ENCODE measurements around the gene COL4A6. TPM values are rescaled to one million over a fixed set of nuclear protein-coding genes. Genes with fewer than 3 reads are reported as not detected.

COL4A6 gene
- total and polyA plus RNA-seq, 2 of the 4 experiments (the other 2 are of a cell fraction), result 0.36 to 0.74 TPM

DNA sequence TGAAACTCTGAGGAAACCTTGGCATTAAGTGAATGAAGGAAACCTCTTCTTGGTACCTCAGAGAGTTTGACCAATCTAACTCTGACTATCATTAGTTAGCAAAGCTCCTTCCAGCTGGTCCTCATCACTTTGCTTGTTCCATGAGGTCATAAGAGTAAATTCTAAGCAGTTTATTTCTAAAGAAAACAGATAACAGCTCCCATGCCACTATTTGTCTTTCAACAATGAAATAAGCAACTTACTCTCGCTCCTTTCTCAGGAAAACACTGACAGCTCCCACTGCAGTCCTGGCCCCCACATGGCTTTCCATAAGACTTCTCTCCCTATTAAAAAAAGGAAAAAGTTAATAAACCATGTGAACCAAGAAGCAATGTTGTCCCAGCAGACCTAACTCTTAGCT, 127.7 kb downstream of the COL4A6 start:
- DNase-seq (peak; percentile 26), ATAC-seq (ENCODE audit: low read depth) (no peak)
- Histone ChIP-seq H3K56ac (ENCODE audit: extremely low read depth, insufficient read depth, low read length) (no peak overlapping the region), H2BK5ac (ENCODE audit: low read depth, low read length, poor library complexity, severe bottlenecking) (no peak overlapping the region), H3K4ac (ENCODE audit: low read depth, low read length) (peak overlapping the region; percentile 20; the same call in 1 of the 2 replicates), H2AK5ac (ENCODE audit: low read depth, low read length) (no peak overlapping the region), H2BK20ac (ENCODE audit: low read depth, low read length) (peak overlapping the region; percentile 38; the same call in 1 of the 2 replicates), H3K36me3 (ENCODE audit: control insufficient read depth, insufficient read depth, low read length) (no peaks in the 10 kb centered on the region), H3K23ac (ENCODE audit: low read depth, low read length) (peak overlapping the region; percentile 5; the same call in 1 of the 2 replicates), H3K9ac (ENCODE audit: low read depth, low read length) (no peak overlapping the region), H3K18ac (ENCODE audit: low read depth, low read length) (no peak overlapping the region), H3K4me1 (ENCODE audit: control insufficient read depth, insufficient read depth, low read length) (peaks cover 8% of the 10 kb centered on the region), H3K79me1 (ENCODE audit: low read depth in 1 of 2, low read length in 2 of 2) (no peaks in the 10 kb centered on the region), H3K27ac (ENCODE audit: insufficient read depth, low read length) (0 out of 2 replicates have a peak overlapping the region, but pooled peaks have one; percentile 37), H4K20me1 (ENCODE audit: insufficient read depth, low read length) (no peaks in the 10 kb centered on the region), H2AFZ (replicated peaks; ENCODE audit: low read length, poor library complexity) (no peak overlapping the region), H4K5ac (ENCODE audit: low read depth, low read length) (no peak overlapping the region), H4K91ac (ENCODE audit: insufficient read depth, low read depth, low read length) (no peak overlapping the region), H2BK15ac (ENCODE audit: low read depth, low read length) (no peak overlapping the region), H3K4me3 (ENCODE audit: insufficient read depth, low read depth, low read length) (no peak overlapping the region), H4K8ac (ENCODE audit: low read depth in 2 of 2, low read length in 2 of 2) (no peak overlapping the region), H3K27me3 (ENCODE audit: control insufficient read depth, insufficient read depth, low read length) (peaks cover 3% of the 10 kb centered on the region; the same call in 1 of the 2 replicates), H2AK9ac (replicated peaks; ENCODE audit: low read depth, low read length, poor library complexity) (no peak overlapping the region), H3K14ac (replicated peaks; ENCODE audit: low read depth, low read length) (no peak overlapping the region), H3K9me1 (ENCODE audit: insufficient read depth, low read length) (peaks cover 6% of the 10 kb centered on the region), H2BK120ac (ENCODE audit: low read depth, low read length) (peak overlapping the region; percentile 64; the same call in 1 of the 2 replicates), H3K4me2 (ENCODE audit: low read depth, low read length) (no peak overlapping the region), H3K9me3 (ENCODE audit: control insufficient read depth, insufficient read depth, low read length) (no peaks in the 10 kb centered on the region)
- no peak for TF ChIP-seq MAZ (IDR thresholded peaks at IDR 0.05; ENCODE audit: borderline replicate concordance, low read depth, low read length)
- TF ChIP-seq MAFK (IDR thresholded peaks at IDR 0.05; ENCODE audit: low read depth, low read length), result no peak
- no peak for TF ChIP-seq CTCF (conservative IDR thresholded peaks at IDR 0.05; ENCODE audit: low read depth, low read length)
- no peak for TF ChIP-seq RCOR1 (IDR thresholded peaks at IDR 0.05; ENCODE audit: insufficient replicate concordance, low read length)
- TF ChIP-seq, protein P1, sequence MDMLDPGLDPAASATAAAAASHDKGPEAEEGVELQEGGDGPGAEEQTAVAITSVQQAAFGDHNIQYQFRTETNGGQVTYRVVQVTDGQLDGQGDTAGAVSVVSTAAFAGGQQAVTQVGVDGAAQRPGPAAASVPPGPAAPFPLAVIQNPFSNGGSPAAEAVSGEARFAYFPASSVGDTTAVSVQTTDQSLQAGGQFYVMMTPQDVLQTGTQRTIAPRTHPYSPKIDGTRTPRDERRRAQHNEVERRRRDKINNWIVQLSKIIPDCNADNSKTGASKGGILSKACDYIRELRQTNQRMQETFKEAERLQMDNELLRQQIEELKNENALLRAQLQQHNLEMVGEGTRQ (IDR thresholded peaks at IDR 0.05; ENCODE audit: low read depth, low read length), result no peak
- no peak for TF ChIP-seq RAD21 (IDR thresholded peaks at IDR 0.05; ENCODE audit: low read length)
- TF ChIP-seq BHLHE40 (IDR thresholded peaks at IDR 0.05; ENCODE audit: low read depth, low read length), result no peak
- TF ChIP-seq, protein P2, sequence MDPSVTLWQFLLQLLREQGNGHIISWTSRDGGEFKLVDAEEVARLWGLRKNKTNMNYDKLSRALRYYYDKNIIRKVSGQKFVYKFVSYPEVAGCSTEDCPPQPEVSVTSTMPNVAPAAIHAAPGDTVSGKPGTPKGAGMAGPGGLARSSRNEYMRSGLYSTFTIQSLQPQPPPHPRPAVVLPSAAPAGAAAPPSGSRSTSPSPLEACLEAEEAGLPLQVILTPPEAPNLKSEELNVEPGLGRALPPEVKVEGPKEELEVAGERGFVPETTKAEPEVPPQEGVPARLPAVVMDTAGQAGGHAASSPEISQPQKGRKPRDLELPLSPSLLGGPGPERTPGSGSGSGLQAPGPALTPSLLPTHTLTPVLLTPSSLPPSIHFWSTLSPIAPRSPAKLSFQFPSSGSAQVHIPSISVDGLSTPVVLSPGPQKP (IDR thresholded peaks at IDR 0.05; ENCODE audit: borderline replicate concordance, low read depth, low read length), result no peak
- no peak for TF ChIP-seq SMC3 (IDR thresholded peaks at IDR 0.05; ENCODE audit: low read depth, low read length)
- no CpG with 5 or more reads among the region's 1 CpG for WGBS, 2 experiments (ENCODE audit: extremely low coverage in 2 of 2, insufficient read length in 1 of 2)
- ChIA-PET POLR2A (ENCODE audit: unreplicated experiment) (no interaction called here), CTCF (interaction anchor here (0.9 kb wide), 1 partner anchor 14 kb away, joined by 3 read pairs; no protein-coding TSS in a partner anchor)
- in situ Hi-C loops (cut with MboI; ENCODE audit: low sequenced_read_pairs) (no loop called here), intact Hi-C loops (cut with micrococcal nuclease) (no loop called here), dilution Hi-C loops (cut with HindIII; ENCODE audit: low sequenced_read_pairs, unreplicated experiment) (no loop called here)
- no TSS peak for BruUV-seq (replicated peaks)
